ENCODE measurements around the gene UBE2J1. TPM values are rescaled to one million over a fixed set of nuclear protein-coding genes. Genes with fewer than 3 reads are reported as not detected.

The UBE2J1 gene
- total RNA-seq, 1 donor from 2014 or later: 32.0 TPM

DNA sequence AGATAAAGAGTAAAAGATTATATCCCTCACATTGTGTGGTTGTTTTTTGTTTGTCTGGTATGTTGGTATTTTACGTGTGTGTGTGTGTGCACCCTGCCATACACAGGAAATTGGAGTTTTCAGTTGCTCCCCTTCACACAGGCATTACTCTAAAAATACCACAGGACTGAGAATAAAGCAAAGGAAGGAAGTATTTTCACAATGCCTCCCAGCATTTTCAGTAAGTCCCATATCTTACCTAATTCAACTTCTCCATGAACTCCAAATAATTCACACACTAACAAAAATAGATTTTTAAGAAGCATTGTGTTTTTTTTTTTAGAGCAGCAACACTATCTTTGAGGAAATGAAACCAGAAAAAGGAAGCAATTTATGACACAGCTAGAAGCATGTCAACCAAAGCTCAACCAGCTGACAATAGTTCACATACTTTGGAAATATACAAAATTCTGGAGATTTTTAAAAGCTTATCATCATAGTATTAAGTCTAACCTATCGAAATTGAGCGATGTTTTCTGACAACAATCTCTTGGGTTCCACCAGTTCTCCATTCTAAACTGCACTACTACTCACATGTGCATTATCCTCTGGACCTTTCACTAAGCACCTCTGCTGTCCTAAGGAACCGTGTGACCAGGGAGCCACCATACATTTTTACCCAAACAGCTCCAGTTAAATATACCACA lies 2.1 kb downstream of the UBE2J1 start:
- Mint-ChIP-seq H3K4me1 (ENCODE audit: unreplicated experiment) (peaks cover 54% of the 10 kb centered on the region), H3K4me3 (peak overlapping the region; percentile 79), H3K36me3 (peaks cover 11% of the 10 kb centered on the region), H3K27ac (peak overlapping the region; percentile 81), H3K9me3 (no peaks in the 10 kb centered on the region), H3K27me3 (no peaks in the 10 kb centered on the region)
- DNase-seq (ENCODE audit: extremely low spot score, unreplicated experiment): no peak
- TF ChIP-seq, protein P1, sequence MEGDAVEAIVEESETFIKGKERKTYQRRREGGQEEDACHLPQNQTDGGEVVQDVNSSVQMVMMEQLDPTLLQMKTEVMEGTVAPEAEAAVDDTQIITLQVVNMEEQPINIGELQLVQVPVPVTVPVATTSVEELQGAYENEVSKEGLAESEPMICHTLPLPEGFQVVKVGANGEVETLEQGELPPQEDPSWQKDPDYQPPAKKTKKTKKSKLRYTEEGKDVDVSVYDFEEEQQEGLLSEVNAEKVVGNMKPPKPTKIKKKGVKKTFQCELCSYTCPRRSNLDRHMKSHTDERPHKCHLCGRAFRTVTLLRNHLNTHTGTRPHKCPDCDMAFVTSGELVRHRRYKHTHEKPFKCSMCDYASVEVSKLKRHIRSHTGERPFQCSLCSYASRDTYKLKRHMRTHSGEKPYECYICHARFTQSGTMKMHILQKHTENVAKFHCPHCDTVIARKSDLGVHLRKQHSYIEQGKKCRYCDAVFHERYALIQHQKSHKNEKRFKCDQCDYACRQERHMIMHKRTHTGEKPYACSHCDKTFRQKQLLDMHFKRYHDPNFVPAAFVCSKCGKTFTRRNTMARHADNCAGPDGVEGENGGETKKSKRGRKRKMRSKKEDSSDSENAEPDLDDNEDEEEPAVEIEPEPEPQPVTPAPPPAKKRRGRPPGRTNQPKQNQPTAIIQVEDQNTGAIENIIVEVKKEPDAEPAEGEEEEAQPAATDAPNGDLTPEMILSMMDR (conservative IDR thresholded peaks at IDR 0.05): no peak

DNA sequence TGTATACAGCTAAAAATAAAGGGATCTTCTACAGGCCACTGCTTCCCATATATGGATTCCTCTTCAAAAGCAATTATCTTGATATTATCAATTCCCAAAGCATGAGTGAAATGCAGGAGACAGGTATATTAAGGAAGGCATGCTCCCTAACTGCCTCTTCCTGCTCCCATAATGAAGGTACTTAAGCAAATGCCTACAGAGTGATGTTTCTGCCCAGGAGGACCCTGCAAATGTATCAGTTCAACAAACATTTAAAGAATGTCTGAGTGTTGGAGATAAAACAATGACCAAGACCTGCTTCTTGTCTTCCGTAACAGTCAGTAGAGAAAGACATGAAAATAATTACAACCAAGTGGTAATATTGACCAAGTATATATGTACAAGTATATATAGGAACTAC lies 4.2 kb downstream of the UBE2J1 start:
- H3K9me3 Mint-ChIP-seq: no peaks in the 10 kb centered on the region
- peaks cover 48% of the 10 kb centered on the region for H3K4me1 Mint-ChIP-seq (ENCODE audit: unreplicated experiment)

DNA sequence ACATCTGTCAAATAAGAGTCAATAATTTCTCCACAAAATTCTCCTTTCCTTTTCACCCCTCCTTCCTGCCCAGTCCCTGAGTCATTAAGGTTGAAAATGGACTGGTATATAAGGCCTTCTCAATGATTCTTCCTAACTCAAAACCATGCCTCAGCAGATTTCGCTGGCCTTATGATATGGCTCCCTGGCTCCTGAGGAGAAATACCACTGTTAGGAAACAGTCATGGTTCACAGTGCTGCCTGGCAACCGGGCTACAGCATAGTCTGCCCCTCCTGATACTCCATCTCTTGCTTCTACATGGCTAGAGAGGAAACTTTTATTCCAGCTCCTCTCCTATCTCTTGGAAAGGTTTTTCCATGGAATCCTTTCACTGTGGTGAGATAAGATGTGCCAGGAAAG lies 4.7 kb downstream of the UBE2J1 start:
- H3K9me3 Mint-ChIP-seq: no peaks in the 10 kb centered on the region
- peaks cover 16% of the 10 kb centered on the region for H3K36me3 Mint-ChIP-seq
- no peak overlapping the region for H3K4me3 Mint-ChIP-seq
- peaks cover 48% of the 10 kb centered on the region for H3K4me1 Mint-ChIP-seq (ENCODE audit: unreplicated experiment)
- no peaks in the 10 kb centered on the region for H3K27me3 Mint-ChIP-seq
- H3K27ac Mint-ChIP-seq: peak overlapping the region; percentile 57
- TF ChIP-seq, protein P1 (conservative IDR thresholded peaks at IDR 0.05): no peak
- DNase-seq (ENCODE audit: extremely low spot score, unreplicated experiment): no peak

More for the DNA sequence above, 4.2 kb downstream of the UBE2J1 start:
- TF ChIP-seq, protein P1 (conservative IDR thresholded peaks at IDR 0.05): no peak
- peaks cover 16% of the 10 kb centered on the region for H3K36me3 Mint-ChIP-seq
- peak overlapping the region; percentile 57 for H3K27ac Mint-ChIP-seq
- no peaks in the 10 kb centered on the region for H3K27me3 Mint-ChIP-seq
- no peak for DNase-seq (ENCODE audit: extremely low spot score, unreplicated experiment)
- H3K4me3 Mint-ChIP-seq: no peak overlapping the region

DNA sequence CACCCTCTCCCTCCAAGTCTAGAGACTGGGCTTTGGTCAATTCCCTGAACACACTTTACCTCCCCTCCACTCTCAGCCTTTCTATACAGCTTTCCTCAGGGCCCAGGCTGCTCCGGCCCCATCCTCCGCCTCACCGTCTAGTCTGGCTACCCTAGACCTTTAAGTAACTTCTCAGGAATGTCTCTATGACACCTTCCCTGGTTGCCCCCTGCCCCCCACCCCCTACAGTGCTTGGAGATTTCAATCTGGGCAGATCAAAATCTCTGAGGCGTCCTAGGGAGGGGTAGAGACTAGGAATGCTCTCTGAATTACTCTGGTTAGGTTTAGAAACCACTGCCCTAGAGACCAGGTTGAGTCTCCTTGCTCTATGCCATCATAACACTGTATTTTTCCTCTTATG lies 6.1 kb downstream of the UBE2J1 start:
- no peak overlapping the region for H3K4me3 Mint-ChIP-seq
- no peaks in the 10 kb centered on the region for H3K27me3 Mint-ChIP-seq
- no peak for DNase-seq (ENCODE audit: extremely low spot score, unreplicated experiment)
- H3K36me3 Mint-ChIP-seq: peaks cover 19% of the 10 kb centered on the region
- H3K4me1 Mint-ChIP-seq (ENCODE audit: unreplicated experiment): peaks cover 43% of the 10 kb centered on the region
- TF ChIP-seq, protein P1 (conservative IDR thresholded peaks at IDR 0.05): no peak
- H3K9me3 Mint-ChIP-seq: no peaks in the 10 kb centered on the region
- no peak overlapping the region for H3K27ac Mint-ChIP-seq

DNA sequence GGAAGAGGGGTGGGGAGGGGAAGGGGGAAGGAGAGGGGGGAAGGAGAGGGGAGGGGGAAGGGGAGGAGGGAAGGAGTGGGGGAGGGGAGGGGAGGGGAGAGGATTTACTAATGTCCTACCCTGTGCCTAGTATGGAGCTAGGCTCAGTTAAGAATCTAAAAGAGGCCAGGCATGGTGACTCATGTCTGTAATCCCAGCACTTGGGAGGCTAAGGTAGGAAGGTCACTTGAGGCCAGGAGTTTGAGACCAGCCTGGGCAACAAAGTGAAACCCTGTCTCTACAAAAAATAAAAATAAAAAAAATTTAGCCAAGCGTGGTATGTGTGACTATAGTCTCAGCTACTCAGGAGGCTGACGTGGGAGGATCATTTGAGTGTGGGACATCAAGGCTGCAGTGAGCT lies 13.0 kb downstream of the UBE2J1 start:
- H3K36me3 Mint-ChIP-seq: peaks cover 28% of the 10 kb centered on the region
- DNase-seq (ENCODE audit: extremely low spot score, unreplicated experiment): no peak
- no peaks in the 10 kb centered on the region for H3K4me1 Mint-ChIP-seq (ENCODE audit: unreplicated experiment)
- H3K27me3 Mint-ChIP-seq: no peaks in the 10 kb centered on the region
- TF ChIP-seq, protein P1 (conservative IDR thresholded peaks at IDR 0.05): no peak
- H3K9me3 Mint-ChIP-seq: no peaks in the 10 kb centered on the region
- no peak overlapping the region for H3K27ac Mint-ChIP-seq
- H3K4me3 Mint-ChIP-seq: no peak overlapping the region

Data from type B pancreatic cell (in vitro differentiated cells).